GM19238 (cell line): ENCODE measurements around the gene B4GALT5.

Experiments used
- DNase-seq: peaks from one replicate; pipeline ENCODE4 v3.0.0; 2011; ENCODE audit warnings: low spot score; ENCODE audit not compliant: insufficient read length

The B4GALT5 gene

DNA sequence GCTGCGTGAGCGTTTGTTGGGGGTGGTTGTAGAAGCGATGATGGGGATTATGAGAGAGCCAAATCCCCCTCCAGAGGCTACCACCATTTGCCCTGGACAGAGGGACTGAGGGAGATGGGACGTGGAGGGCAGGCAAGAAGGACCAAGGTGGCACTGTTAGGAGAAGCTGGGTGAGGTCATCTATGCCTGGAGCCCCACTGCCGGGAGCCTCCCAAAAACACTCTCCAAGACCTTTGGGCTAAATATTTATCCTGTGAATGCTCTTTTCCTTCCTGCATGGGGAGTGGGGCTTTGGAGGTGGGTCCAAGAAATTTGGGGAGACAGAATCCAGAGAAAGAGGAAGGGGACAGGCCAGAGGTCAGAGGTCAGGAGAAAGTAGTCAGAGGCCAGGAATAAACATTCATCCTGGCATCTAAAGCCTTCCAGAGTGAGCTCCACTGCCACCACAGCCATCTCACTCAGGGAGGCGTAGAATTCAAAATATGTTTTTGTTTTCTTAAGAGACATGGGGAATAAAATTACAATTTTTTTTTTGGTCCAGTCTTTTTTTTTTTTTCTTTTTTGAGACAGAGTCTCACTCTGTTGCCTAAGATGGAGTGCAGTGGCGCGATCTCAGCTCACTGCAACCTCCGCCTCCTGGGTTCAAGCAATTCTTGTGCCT lies 128.0 kb downstream of the B4GALT5 start:
- DNase-seq: no peak

DNA sequence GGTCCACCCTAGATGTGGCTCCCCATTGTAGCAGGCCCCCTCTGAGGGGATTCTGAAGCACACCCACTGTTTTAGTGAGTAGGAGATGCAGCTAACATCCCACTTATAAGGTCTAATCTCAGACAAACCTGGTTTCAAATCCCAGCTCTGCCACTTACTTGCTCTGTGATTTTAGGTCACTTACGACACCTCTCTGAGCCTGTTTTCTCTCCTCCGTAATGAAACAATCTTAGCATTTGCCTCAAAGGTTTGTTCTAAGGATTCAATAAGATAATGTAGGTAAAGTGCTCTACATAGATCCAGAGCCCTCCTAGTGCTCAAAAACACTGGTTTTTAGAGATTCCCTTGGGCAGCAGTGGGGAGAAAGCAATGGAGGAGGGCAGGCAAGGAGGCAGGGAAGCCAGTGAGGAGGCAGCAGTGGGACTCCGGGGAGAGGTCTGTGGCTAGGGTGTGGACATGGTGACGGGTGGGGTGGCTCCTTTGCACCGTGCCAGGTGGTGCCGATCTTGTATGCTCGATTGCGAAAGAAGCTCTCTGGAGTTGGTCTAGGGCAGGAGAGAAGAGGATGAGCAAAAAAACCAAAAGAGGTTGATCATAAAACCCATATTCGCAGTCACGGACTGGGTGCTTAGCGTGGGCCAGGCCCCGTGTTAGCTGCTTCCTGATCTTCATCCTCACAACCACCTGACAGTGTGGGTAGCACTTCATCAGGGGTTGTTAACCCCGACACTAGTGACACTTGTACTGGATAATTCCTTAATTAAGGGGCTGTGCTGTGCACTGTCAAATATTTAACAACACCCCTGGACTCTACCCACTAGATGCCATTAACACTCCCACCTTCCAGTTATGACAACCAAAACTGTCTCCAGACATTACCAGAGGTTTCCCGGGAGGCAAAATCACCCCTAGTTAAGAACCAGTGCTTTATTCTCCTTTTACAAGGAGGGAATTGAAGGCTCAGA lies 129.0 kb downstream of the B4GALT5 start:
- no peak for DNase-seq

DNA sequence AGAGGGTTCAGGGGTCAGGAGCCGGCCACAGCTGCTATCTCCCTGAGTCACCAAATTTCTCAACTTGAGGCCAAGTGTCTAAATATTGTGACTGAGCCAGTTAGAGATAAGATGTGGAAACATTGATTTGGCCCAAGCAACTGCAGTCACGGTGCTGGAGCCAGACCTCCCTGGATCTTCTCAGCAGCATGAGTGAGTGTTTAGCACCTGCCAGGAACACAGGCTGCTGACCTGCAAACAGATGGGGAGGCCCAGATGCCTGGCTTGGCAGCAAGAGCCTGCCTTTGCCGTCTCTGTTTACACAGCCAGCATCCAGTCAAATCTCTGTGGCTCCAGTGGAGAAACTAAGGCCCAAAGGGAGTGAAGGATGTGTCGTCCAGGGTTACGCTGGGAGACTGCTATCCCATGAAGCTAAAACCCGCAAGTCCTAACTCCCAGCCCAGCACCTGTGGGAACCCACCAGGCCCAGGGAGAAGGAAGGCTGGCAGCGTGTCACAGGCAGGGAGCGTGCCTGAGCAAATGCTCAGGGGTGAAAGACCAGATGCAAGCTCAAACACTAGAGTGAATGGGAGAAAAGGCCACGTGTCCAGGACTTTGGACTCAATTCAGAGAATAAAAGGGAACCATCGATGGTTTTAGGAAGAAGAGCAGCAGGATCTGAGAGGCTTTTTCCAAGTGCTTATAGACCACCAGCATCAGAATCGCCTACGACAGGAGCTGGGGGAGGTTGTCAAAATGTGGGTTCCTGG lies 129.8 kb downstream of the B4GALT5 start:
- no peak for DNase-seq

DNA sequence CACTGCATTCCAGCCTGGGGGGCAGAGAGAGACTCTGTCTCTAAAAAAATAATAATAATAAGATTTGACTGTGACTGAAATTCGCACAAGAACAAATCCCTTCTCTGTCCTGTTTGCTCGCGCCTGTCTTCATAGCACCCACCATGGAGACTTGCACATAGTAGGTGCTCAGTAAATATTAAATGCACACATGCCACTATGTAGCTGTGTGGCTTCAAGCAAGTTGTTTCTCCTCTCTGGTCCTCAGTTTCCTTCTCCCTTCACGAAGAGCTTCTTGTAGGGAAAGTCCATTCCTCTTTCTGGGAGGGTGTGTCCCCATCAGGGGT lies 130.4 kb downstream of the B4GALT5 start:
- DNase-seq: no peak
